GM19438 (cell line): ENCODE measurements around the gene PSEN2.
"Not testable (repeated sequence)": the region's sequence is repeated elsewhere in the genome, so short reads cannot be mapped to it uniquely, and the experiment has no call there.

Source experiments
- ATAC-seq: cut with Tn5 transposase; IDR thresholded peaks from one replicate; pipeline ENCODE4 v1.9.1; 2021; ENCODE audit warnings: low read depth; ENCODE audit not compliant: unreplicated experiment

PSEN2 gene

GRCh38 chr1:226870401-226871279 lies at the start of gene PSEN2:
PSEN2 (plus strand) TSS chr1:226870616; CDS start chr1:226881908, 11,292 bp downstream.
- ATAC-seq: peak; percentile 90

DNA sequence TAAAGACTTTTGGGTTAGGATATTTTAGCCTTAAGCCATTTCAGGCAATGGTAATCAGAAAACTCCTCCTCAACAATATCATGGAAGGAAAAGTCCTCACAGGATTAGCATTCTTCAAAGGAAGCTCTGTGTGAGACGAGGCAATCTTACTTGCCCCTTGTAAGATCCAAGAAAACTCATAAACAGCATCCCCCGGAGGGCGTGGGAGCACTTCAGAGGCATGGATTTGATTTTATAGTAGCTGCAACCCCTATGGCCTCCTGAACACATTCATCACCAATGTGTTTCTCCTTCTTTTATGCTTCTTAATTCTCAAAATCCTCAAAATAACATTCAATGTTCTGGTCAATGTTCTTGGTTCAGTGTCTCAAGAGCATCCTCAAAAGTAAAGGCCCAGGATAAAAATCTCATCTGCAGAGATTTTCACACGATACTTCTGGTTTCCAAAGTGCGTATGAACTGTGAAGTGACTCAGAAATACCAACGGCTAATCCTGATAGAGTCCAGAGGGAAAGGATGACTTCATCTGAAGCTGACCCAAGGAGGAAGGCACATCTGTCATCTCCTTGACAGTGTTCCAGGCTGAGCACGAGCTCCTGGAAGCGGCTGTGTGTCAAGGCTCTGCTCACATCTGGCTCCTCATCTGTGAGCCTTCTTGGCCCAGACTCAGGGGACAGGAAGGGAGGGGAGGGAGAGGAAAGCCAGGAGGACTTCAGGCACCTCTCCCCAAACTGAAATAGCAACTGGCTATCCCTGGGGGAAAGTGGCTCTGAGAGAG lies 49.3 kb upstream of the PSEN2 start:
- no peak for ATAC-seq

DNA sequence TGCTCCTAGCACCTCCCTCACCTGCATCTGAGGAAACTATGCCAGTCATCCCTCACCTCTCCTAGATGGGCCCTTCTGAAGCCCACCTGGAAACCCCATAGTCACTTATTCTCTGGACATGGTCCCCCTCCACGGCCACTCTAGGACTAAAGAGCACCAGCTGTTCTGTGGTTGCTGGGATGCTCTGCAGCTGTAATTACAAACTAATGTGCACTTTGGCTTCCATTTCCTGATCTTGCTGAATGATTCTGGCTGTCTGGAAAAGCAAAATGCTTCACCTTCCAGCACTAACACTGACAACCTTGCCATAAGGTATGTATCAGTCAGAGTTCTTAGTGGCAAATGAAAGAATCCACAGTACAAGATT lies 48.7 kb upstream of the PSEN2 start:
- no peak for ATAC-seq

- ATAC-seq: no peak
These were observed 46.8 kb upstream of the PSEN2 start for GRCh38 chr1:226823643-226824042.

GRCh38 chr1:226825037-226825745 lies 45.2 kb upstream of the PSEN2 start:
- ATAC-seq: no peak

DNA sequence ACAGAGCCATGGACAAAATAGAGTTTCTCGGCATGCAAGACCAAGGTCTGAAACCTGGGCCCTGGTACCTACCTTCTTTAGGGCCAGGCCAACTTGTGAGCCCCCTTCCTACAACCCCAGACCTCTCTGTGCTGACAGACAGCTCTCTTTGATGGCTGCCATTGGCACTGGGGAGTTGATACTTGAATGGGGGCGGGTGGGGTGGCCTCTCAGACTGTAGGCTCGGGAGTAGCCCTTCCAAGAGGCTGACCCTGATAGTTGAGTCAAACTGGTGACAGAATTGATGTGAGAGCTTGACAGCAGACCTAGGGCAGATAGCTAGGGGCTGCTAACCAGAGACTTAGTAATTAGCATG lies 44.7 kb upstream of the PSEN2 start:
- ATAC-seq: no peak

DNA sequence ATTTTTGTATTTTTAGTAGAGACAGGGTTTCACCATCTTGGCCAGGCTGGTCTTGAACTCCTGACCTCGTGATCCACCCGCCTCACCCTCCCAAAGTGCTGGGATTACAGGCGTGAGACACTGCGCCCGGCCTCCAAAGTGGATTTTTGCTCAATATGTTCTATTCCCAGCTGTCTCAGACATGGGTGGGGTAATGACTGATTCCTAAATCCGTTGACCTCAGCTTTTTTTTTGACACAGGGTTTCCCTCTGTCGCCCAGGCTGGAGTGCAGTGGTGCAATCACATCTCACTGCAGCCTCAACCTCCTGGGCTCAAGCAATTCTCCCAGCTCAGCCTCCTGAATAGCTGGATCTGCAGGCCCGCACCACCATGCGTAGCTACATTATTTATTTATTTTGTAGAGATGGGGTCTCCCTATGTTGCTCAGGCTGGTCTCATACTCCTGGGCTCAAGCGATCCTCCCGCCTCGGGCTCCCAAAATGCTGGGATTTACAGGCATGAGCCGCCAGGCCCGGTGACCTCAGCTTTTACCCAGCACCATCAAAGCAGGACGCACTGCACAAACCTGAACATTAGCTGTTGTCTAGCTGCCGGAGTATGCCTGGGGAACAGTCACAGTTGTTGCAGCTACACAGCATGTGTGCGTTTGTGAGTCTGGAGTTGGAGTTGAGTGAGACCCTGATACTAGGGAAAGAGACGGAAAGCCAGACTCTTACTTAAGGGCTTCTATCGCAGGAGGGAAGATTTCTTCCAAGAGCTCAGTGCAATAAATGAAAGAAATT lies 43.7 kb upstream of the PSEN2 start:
- no peak for ATAC-seq

- no peak for ATAC-seq
These were observed 43.0 kb upstream of the PSEN2 start for GRCh38 chr1:226827458-226827857.

- ATAC-seq: peak; percentile 96
These were observed 42.4 kb upstream of the PSEN2 start for GRCh38 chr1:226827968-226828513.

- no peak for ATAC-seq
These were observed 41.3 kb upstream of the PSEN2 start for GRCh38 chr1:226829105-226829504.

DNA sequence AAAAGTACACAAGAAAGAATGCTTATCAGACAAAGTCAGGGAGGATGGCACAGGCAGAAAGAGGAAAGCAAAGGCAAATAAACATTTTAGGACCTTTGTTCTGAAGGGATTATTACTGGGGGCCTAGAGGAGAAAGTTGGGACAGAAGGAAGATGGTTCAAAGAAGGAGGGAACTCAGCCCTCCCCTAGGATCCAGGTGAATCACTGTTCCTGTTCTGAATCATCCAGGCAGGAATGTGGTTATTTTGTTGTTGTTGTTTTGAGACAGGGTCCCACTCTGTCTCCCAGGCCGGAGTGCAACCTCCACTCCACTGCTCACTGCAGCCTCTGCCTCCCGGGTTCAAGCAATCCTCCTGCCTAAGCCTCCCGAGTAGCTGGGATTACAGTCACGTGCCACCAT lies 38.5 kb upstream of the PSEN2 start:
- ATAC-seq: no peak

DNA sequence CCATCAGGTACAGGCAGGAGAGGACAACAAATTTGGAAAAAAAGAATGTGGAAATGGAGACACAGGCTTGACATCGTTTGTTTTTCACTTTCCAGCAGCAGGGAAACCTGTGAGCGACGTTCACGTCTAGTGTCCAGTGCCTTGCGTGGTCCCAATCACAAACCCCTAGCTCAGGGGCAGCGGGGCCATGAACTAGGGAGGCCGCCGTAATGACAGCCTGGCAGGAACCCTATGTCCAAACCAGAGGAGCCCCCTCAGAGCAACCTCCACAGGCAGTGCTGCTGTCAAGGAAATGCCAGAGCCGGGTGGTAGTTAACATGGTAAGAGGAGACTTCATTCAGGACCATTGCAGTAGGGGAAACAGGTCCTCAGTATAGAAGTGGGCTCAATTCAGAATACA lies 37.8 kb upstream of the PSEN2 start:
- ATAC-seq: no peak

DNA sequence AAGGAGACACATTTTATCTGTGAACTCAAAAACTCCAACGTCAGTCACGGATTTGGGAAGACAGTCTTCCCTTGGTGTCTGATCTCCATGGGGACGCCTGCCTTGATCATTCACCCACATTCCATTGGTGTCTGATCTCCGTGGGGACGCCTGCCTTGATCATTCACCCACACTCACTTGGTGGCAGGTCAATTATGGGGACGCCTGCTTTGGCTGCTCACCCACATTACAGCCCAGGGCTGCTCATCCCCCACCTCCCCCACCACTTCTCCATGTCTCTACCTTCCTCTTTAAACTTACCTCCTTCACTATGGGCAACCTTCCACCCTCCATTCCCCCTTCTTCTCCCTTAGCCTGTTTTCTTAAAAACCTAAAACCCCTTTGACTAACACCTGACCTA lies 36.2 kb upstream of the PSEN2 start:
- not testable (repeated sequence) for ATAC-seq

DNA sequence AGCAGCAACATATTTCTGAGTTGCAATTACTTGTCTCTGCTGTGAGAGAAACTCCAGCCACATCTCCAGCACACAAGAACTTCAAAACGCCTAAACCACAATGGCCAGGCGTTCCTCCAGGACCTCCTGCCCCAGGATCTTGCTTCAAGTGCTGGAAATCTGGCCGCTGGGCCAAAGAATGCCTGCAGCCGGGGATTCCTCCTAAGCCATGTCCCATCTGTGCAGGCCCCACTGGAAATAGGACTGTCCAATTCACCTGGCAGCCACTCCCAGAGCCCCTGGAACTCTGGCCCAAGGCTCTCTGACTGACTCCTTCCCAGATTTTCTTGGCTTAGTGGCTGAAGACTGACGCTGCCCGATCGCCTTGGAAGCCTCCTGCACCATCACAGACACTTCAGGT lies 35.0 kb upstream of the PSEN2 start:
- not testable (repeated sequence) for ATAC-seq

GRCh38 chr1:226837966-226838365 lies 32.5 kb upstream of the PSEN2 start:
- ATAC-seq: not testable (repeated sequence)

GRCh38 chr1:226838456-226838855 lies 32.0 kb upstream of the PSEN2 start:
- no peak for ATAC-seq

GRCh38 chr1:226845624-226846023 lies 24.8 kb upstream of the PSEN2 start:
- ATAC-seq: no peak

- no peak for ATAC-seq
These were observed 23.6 kb upstream of the PSEN2 start for GRCh38 chr1:226846786-226847185.

DNA sequence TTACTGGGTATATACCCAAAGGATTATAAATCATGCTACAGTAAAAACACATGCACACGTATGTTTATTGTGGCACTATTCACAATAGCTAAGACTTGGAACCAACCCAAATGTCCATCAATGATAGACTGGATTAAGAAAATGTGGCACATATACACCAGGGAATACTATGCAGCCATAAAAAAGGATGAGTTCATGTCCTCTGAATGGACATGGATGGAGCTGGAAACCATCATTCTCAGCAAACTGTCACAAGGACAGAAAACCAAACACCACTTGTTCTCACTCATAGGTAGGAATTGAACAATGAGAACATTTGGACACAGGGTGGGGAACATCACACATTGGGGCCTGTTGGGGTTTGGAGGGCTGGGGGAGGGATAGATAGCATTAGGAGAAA lies 15.9 kb upstream of the PSEN2 start:
- ATAC-seq: not testable (repeated sequence)

GRCh38 chr1:226862890-226863289 lies 7.5 kb upstream of the PSEN2 start:
- no peak for ATAC-seq
